Endothelial cell of umbilical vein (primary cell): Measurements from ENCODE around the gene HLA-B. TPM values are rescaled to one million over a fixed set of nuclear protein-coding genes. Genes with fewer than 3 reads are reported as not detected.
A peak's percentile ranks its signal among the peaks of the same experiment; 100 is the strongest.

Experiments used
- BruUV-seq: library from RNA; stranded (reverse); fragments of 400-500 nt; replicated peaks from 2 replicates; lab custom pipeline; 2021; lab: Mats Ljungman, UMichigan
- CTCF ChIA-PET: fragments of 300-600, 350-600 bp; sonication (Branson Sonifier 250); formaldehyde crosslinking; loops from one replicate; lab custom pipeline; 2021; ENCODE audit warnings: antibody characterized with exemption, inconsistent platforms; lab: Charles Lee
- POLR2A ChIA-PET: fragments of 300-600, 350-600 bp; sonication (Branson Sonifier 250); formaldehyde crosslinking; loops from one replicate; lab custom pipeline; 2021; ENCODE audit warnings: antibody characterized with exemption, inconsistent platforms; lab: Charles Lee
- DNase-seq: peaks from one replicate; pipeline ENCODE4 v3.0.0-alpha.2; 2011; ENCODE audit warnings: low read depth, low spot score
- FAIRE-seq: peaks from 2 replicates; lab custom pipeline; 2011; peaks lifted over from hg19 to GRCh38; lab: Jason Lieb, UNC
- H2AFZ ChIP-seq: 2 replicates; pipeline ENCODE4 v1.6.0; 2012; ENCODE audit warnings: low read depth, low read length, control low read depth, inconsistent platforms
- H3K27ac ChIP-seq: 2 replicates; pipeline ENCODE4 v1.5.1; 2011; ENCODE audit warnings: low read depth, mild to moderate bottlenecking, control low read depth, low read length, moderate library complexity; ENCODE audit not compliant: insufficient read depth
- H3K27me3 ChIP-seq, 2 experiments: 2 replicates each; pipeline versions ENCODE4 v1.6.0 to v1.6.1; 2011; ENCODE audit warnings: low read length in 2 of 2, mixed read lengths in 1 of 2; ENCODE audit not compliant: control insufficient read depth in 2 of 2, insufficient read depth in 2 of 2
- H3K36me3 ChIP-seq, 2 experiments: 2 replicates in 1 of 2; 3 replicates in 1 of 2; pipeline ENCODE4 v1.5.1; 2011; ENCODE audit warnings: low read length in 2 of 2, mild to moderate bottlenecking in 1 of 2, moderate library complexity in 1 of 2; ENCODE audit not compliant: control insufficient read depth in 2 of 2, insufficient read depth in 2 of 2; ENCODE audit errors: extremely low read depth in 1 of 2
- H3K4me1 ChIP-seq: 3 replicates; pipeline ENCODE4 v1.5.1; 2011; ENCODE audit warnings: mild to moderate bottlenecking, low read length; ENCODE audit not compliant: control insufficient read depth, insufficient read depth; ENCODE audit errors: extremely low read depth
- H3K4me2 ChIP-seq: 2 replicates; pipeline ENCODE4 v1.6.1; 2011; ENCODE audit warnings: low read length, control low read depth, mixed read lengths; ENCODE audit not compliant: insufficient read depth
- H3K4me3 ChIP-seq, 3 experiments: fragments of 200-600 bp in 1 of 3; sonication (generic), shearing (Covaris generic) in 1 of 3; replicated peaks in 1 of 3; 2 replicates each; pipeline ENCODE4 v1.5.1; 2011 to 2016; ENCODE audit warnings: control low read depth in 3 of 3, low read length in 3 of 3, mild to moderate bottlenecking in 2 of 3, inconsistent platforms in 1 of 3, low read depth in 1 of 3, moderate library complexity in 1 of 3; ENCODE audit not compliant: insufficient read depth in 1 of 3
- H3K79me2 ChIP-seq: 2 replicates; pipeline ENCODE4 v1.6.0; 2012; ENCODE audit warnings: low read length, inconsistent platforms; ENCODE audit not compliant: control insufficient read depth, insufficient read depth
- H3K9ac ChIP-seq: replicated peaks from 2 replicates; pipeline ENCODE3; 2011; ENCODE audit warnings: low read length, control low read depth; ENCODE audit not compliant: insufficient read depth; ENCODE audit errors: extremely low read depth
- H3K9me1 ChIP-seq: replicated peaks from 3 replicates; pipeline ENCODE4 v1.6.0; 2011; ENCODE audit warnings: mild to moderate bottlenecking, low read length; ENCODE audit not compliant: control insufficient read depth, insufficient read depth; ENCODE audit errors: extremely low read depth
- H3K9me3 ChIP-seq: replicated peaks from 2 replicates; pipeline ENCODE4 v1.5.1; 2012; ENCODE audit warnings: low read length, inconsistent platforms; ENCODE audit not compliant: control insufficient read depth, insufficient read depth
- H4K20me1 ChIP-seq: replicated peaks from 2 replicates; pipeline ENCODE3; 2011; ENCODE audit warnings: mild to moderate bottlenecking, low read length; ENCODE audit not compliant: control insufficient read depth, insufficient read depth; ENCODE audit errors: extremely low read depth
- EZH2 ChIP-seq: IDR thresholded peaks from 2 replicates; pipeline ENCODE4 v1.6.1; 2012; ENCODE audit warnings: borderline replicate concordance, low read depth, mild to moderate bottlenecking, moderate library complexity, low read length, inconsistent platforms; ENCODE audit not compliant: severe bottlenecking
- FOS ChIP-seq: IDR thresholded peaks from 2 replicates; pipeline ENCODE4 v1.6.1; 2011; ENCODE audit warnings: mild to moderate bottlenecking, low read length, moderate library complexity, borderline replicate concordance; ENCODE audit not compliant: insufficient read depth
- GATA2 ChIP-seq: IDR thresholded peaks from 2 replicates; pipeline ENCODE4 v1.7.0; 2011; ENCODE audit warnings: low read depth, mild to moderate bottlenecking, moderate library complexity, mixed read lengths, low read length; ENCODE audit not compliant: insufficient read length, insufficient read depth
- JUN ChIP-seq: IDR thresholded peaks from 2 replicates; pipeline ENCODE4 v1.6.1; 2011; ENCODE audit warnings: borderline replicate concordance, low read depth; ENCODE audit not compliant: insufficient read length, insufficient read depth
- MAX ChIP-seq: IDR thresholded peaks from 2 replicates; pipeline ENCODE4 v1.6.1; 2011; ENCODE audit not compliant: insufficient read depth, insufficient read length
- MYC ChIP-seq: IDR thresholded peaks from one replicate; pipeline ENCODE4 v1.6.1; 2011; ENCODE audit warnings: mild to moderate bottlenecking, low read depth, low read length
- POLR2A ChIP-seq: IDR thresholded peaks from 2 replicates; pipeline ENCODE4 v1.6.1; 2012; ENCODE audit warnings: low read depth, mild to moderate bottlenecking, control low read depth, low read length
- POLR2AphosphoS5 ChIP-seq: IDR thresholded peaks from 2 replicates; pipeline ENCODE4 v1.6.1; 2012; ENCODE audit warnings: low read depth, mild to moderate bottlenecking, control low read depth, low read length, moderate library complexity; ENCODE audit not compliant: insufficient read depth
- dilution Hi-C: fragments of 300-500 bp; cut with MboI; formaldehyde crosslinking; loops from one replicate; pipeline ENCODE4 v1.15.0; 2019; ENCODE audit warnings: low sequenced_read_pairs; ENCODE audit not compliant: extremely low pct_ligation_motif_present
- intact Hi-C: fragments of 100-400 bp; cut with micrococcal nuclease; formaldehyde crosslinking; loops from one replicate; pipeline ENCODE4 v1.10.0; 2022
- polyA plus RNA-seq, 4 experiments: library from polyadenylated mRNA; depleted of rRNA in 3 of 4; stranded (reverse) in 3 of 4; unstranded in 1 of 4; fragments of >200 nt; gene quantifications; 2 replicates each; pipeline versions ENCODE4 v1.2.1 to v1.2.3, GENCODE V29; 2011 to 2012; ENCODE audit warnings: missing spikeins in 1 of 4
- total RNA-seq: library from RNA; stranded (reverse); gene quantifications from 2 replicates; pipeline ENCODE4 v1.2.3, GENCODE V29; 2021
- TF ChIP-seq, protein P1 (sequence below), 2 donors: IDR thresholded peaks; 1 replicate in 1 of 2; 2 replicates in 1 of 2; pipeline ENCODE4 v1.5.1; 2011; ENCODE audit warnings: low read length in 2 of 2, mild to moderate bottlenecking in 2 of 2, moderate library complexity in 2 of 2, control low read depth in 1 of 2, inconsistent platforms in 1 of 2, low read depth in 1 of 2; ENCODE audit not compliant: insufficient read depth in 1 of 2; ENCODE audit errors: extremely low read depth in 1 of 2

HLA-B gene
- total and polyA plus RNA-seq, 2 donors (not counting 3 experiments of a cell fraction or from before 2014, with no cell fraction given), result 119 to 126 TPM

DNA sequence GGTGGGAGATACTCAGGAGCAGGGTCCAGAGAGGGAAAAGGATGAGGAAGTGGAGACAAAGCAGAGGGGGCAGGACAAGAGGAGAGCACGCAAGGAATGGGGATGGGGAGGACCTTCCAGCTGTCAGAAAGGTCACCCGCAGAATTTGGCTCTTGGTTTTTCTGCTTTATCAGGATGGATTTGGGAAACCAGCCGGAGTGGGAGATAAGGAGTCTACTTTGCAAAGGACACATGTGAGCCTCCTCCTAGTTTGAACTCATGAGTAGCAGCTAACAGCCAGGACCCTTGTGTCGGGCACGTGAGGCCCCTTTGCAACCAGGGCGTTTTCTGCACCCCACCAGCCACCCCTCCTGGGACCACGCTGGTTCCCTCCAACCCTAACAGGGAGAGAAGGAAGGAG is 38.9 kb upstream of the HLA-B start:
- intact Hi-C loops, result no loop called here
- BruUV-seq, result no TSS peak
- Histone ChIP-seq H2AFZ (peak overlapping the region; percentile 50), H3K9me1 (no peaks in the 10 kb centered on the region), H3K4me1 (peaks cover 15% of the 10 kb centered on the region), H3K4me2 (no peak overlapping the region), H3K27ac (peak overlapping the region; percentile 70), H3K4me3 (no peak overlapping the region), H3K9ac (peak overlapping the region; percentile 19), H4K20me1 (no peaks in the 10 kb centered on the region), H3K36me3 (no peaks in the 10 kb centered on the region), H3K9me3 (no peaks in the 10 kb centered on the region), H3K79me2 (peaks cover 3% of the 10 kb centered on the region), H3K27me3 (no peaks in the 10 kb centered on the region)
- CTCF ChIA-PET, result interaction anchor here (1.6 kb wide), 1 partner anchor 94 kb away, joined by 3 read pairs; no protein-coding TSS in a partner anchor
- DNase-seq (no peak), FAIRE-seq (no peak)
- dilution Hi-C loops, result no loop called here
- TF ChIP-seq GATA2, result no peak
- no peak for TF ChIP-seq FOS
- TF ChIP-seq POLR2AphosphoS5, result no peak
- TF ChIP-seq EZH2, result no peak
- POLR2A ChIA-PET, result no interaction called here

DNA sequence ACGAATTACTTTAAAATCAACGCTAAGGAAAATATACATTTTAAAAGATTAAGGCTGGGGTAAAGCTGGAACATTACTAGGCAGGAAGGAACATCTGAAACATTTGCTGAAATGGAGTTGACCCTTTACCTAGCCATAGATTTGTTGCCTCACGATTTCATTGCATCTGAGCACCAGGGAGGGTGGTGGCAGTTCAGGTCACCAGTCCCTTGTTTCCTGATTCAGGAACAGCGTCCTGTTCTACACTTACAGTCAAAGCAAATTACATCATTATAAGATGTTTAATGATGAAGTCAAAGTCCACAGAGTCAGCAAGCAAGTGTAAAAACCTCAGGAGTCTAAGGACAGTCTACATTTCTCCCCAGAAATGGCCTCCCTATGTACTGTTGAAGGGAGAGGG is 37.4 kb upstream of the HLA-B start:
- intact Hi-C loops, result no loop called here
- no peak overlapping the region for H3K27ac ChIP-seq
- no peaks in the 10 kb centered on the region for H3K36me3 ChIP-seq
- no peak for DNase-seq
- H3K9me1 ChIP-seq, result no peaks in the 10 kb centered on the region
- no peaks in the 10 kb centered on the region for H3K27me3 ChIP-seq
- H2AFZ ChIP-seq, result no peak overlapping the region
- BruUV-seq, result no TSS peak
- H3K4me1 ChIP-seq, result peaks cover 14% of the 10 kb centered on the region
- no peak for TF ChIP-seq GATA2
- no peak for TF ChIP-seq FOS
- no peak for TF ChIP-seq MAX
- TF ChIP-seq MYC, result no peak
- no peak for TF ChIP-seq JUN
- TF ChIP-seq POLR2AphosphoS5, result no peak
- TF ChIP-seq POLR2A, result no peak
- TF ChIP-seq EZH2, result no peak
- TF ChIP-seq, protein P1, sequence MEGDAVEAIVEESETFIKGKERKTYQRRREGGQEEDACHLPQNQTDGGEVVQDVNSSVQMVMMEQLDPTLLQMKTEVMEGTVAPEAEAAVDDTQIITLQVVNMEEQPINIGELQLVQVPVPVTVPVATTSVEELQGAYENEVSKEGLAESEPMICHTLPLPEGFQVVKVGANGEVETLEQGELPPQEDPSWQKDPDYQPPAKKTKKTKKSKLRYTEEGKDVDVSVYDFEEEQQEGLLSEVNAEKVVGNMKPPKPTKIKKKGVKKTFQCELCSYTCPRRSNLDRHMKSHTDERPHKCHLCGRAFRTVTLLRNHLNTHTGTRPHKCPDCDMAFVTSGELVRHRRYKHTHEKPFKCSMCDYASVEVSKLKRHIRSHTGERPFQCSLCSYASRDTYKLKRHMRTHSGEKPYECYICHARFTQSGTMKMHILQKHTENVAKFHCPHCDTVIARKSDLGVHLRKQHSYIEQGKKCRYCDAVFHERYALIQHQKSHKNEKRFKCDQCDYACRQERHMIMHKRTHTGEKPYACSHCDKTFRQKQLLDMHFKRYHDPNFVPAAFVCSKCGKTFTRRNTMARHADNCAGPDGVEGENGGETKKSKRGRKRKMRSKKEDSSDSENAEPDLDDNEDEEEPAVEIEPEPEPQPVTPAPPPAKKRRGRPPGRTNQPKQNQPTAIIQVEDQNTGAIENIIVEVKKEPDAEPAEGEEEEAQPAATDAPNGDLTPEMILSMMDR (IDR thresholded peaks at IDR 0.05; ENCODE audit: extremely low read depth in 1 of 2, insufficient read depth in 1 of 2, low read depth in 1 of 2, low read length in 2 of 2), result no peak
- ChIA-PET CTCF (interaction anchor here (0.9 to 2.4 kb wide), 2 partner anchors 28 to 48 kb away, joined by 3 to 12 read pairs; no protein-coding TSS in a partner anchor), POLR2A (no interaction called here)
- H3K4me3 ChIP-seq, result no peak overlapping the region
- no peaks in the 10 kb centered on the region for H3K79me2 ChIP-seq
- no peak for FAIRE-seq
- no peak overlapping the region for H3K4me2 ChIP-seq
- H3K9ac ChIP-seq, result no peak overlapping the region
- dilution Hi-C loops, result no loop called here
- no peaks in the 10 kb centered on the region for H4K20me1 ChIP-seq
- H3K9me3 ChIP-seq, result no peaks in the 10 kb centered on the region
